Colonic mucosa (tissue), 4 donors: ENCODE measurements around the gene ST6GALNAC5. TPM values are rescaled to one million over a fixed set of nuclear protein-coding genes. Genes with fewer than 3 reads are reported as not detected.

ENCODE experiments used
- DNase-seq: peaks from one replicate; pipeline ENCODE4 v3.0.0-alpha.2; 2020
- H3K27ac ChIP-seq: fragments of 200-600 bp; one replicate; pipeline ENCODE4 v1.8.0; 2021
- H3K27me3 ChIP-seq: fragments of 200-600 bp; one replicate; pipeline ENCODE4 v1.8.0; 2021
- H3K36me3 ChIP-seq: fragments of 200-600 bp; one replicate; pipeline ENCODE4 v1.8.0; 2021
- H3K4me1 ChIP-seq: fragments of 200-600 bp; one replicate; pipeline ENCODE4 v1.8.0; 2021; ENCODE audit warnings: mild to moderate bottlenecking
- H3K4me3 ChIP-seq: fragments of 200-600 bp; one replicate; pipeline ENCODE4 v1.8.0; 2021
- H3K9ac ChIP-seq, 2 donors: one replicate each; pipeline ENCODE4 v1.7.0; 2013; ENCODE audit warnings: control low read depth in 2 of 2, low read depth in 2 of 2, low read length in 2 of 2
- H3K9me3 ChIP-seq: fragments of 200-600 bp; one replicate; pipeline ENCODE4 v1.8.0; 2021
- intact Hi-C: fragments of 100-400 bp; cut with DNase I; formaldehyde crosslinking; loops from one replicate; pipeline ENCODE4 v1.14.1; 2022
- total RNA-seq, 2 donors: library from RNA; stranded (reverse); fragmentation: NEBNext Ultra II Directional in 1 of 2; extraction: Animal tissue kit (Norgen Biotek cat#: 25700) in 1 of 2; gene quantifications; one replicate each; pipeline ENCODE4 v1.2.1, GENCODE V29; 2021
- TF ChIP-seq, protein P1 (sequence below): fragments of 200-600 bp; IDR thresholded peaks from one replicate; pipeline ENCODE4 v1.8.0; 2022; ENCODE audit warnings: antibody characterized with exemption, mild to moderate bottlenecking
- donor health status: healthy.
- donor health status: DM: no; HTN: no; CAD: no.
- donor health status: DM: no; HTN: no; CAD: no.

Gene ST6GALNAC5
- total RNA-seq, 2 donors from 2014 or later: 2.1 to 2.2 TPM

DNA sequence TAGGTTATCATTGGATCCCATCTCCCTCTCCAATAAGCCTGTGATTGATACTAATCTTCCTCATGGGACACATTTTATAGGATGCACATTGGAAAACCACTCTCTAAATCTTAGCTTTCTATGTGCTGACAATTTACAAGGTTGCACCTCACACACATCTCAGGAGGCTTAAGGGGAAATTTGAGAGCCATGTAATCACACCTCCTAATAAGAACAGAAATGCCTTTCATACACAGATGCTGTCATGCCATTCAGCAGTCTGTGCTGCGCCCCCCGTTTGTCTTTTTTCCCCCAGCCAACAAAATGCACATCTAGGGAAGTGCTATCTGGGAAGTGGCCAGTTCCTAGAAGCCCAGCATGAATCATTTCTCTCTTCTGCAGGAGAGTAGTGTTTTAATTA, 154.5 kb downstream of the ST6GALNAC5 start:
- no peak for DNase-seq
- H3K4me3 ChIP-seq: no peak overlapping the region
- H3K27me3 ChIP-seq: no peaks in the 10 kb centered on the region
- intact Hi-C loops: no loop called here
- H3K9ac ChIP-seq: no peak overlapping the region
- no peaks in the 10 kb centered on the region for H3K9me3 ChIP-seq
- TF ChIP-seq, protein P1, sequence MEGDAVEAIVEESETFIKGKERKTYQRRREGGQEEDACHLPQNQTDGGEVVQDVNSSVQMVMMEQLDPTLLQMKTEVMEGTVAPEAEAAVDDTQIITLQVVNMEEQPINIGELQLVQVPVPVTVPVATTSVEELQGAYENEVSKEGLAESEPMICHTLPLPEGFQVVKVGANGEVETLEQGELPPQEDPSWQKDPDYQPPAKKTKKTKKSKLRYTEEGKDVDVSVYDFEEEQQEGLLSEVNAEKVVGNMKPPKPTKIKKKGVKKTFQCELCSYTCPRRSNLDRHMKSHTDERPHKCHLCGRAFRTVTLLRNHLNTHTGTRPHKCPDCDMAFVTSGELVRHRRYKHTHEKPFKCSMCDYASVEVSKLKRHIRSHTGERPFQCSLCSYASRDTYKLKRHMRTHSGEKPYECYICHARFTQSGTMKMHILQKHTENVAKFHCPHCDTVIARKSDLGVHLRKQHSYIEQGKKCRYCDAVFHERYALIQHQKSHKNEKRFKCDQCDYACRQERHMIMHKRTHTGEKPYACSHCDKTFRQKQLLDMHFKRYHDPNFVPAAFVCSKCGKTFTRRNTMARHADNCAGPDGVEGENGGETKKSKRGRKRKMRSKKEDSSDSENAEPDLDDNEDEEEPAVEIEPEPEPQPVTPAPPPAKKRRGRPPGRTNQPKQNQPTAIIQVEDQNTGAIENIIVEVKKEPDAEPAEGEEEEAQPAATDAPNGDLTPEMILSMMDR: no peak
- no peak overlapping the region for H3K27ac ChIP-seq
- H3K4me1 ChIP-seq: no peaks in the 10 kb centered on the region
- no peaks in the 10 kb centered on the region for H3K36me3 ChIP-seq

DNA sequence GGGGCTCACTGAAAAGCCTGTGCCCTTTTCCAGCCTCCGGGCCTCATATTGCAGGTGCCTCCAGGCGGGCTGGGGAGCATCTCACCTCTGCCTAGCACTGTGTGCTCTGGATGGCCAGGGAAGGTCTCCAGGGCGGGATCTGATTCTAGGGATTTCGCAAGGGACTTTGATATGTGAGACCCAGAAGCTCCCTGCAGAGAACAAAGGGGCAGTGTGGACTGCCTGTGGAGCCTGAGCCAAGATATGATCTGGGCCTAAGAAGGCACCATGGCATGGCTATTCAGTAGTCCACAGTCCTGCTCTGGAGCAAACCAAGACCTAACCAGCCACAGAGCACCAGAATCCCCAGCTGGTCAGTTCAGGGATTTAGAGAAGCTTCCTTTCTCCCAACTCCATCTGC, 157.2 kb downstream of the ST6GALNAC5 start:
- Histone ChIP-seq H3K4me1 (no peaks in the 10 kb centered on the region), H3K36me3 (no peaks in the 10 kb centered on the region), H3K9me3 (no peaks in the 10 kb centered on the region), H3K4me3 (no peak overlapping the region), H3K9ac (no peak overlapping the region), H3K27me3 (no peaks in the 10 kb centered on the region), H3K27ac (no peak overlapping the region)
- DNase-seq: no peak
- intact Hi-C loops: no loop called here
- TF ChIP-seq, protein P1: no peak

DNA sequence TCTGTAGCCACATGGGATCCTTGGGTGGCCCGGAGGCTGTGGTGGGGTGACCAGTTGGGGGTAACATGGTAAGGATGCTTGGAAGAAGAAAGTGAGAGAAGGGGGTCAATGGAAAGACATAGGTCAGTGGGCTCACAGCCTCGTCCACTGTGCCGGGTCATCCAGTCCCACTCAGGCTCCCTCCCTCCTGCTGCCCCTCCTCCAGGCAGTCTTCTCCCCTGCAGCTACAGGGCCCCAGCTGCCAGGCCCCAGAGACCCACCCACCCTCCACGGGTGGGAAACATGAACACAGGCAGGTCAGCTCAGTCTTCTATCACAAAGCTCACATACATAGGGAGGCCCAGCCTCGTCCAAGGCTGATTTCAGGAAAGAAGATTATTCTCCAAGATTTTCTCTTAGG, 158.3 kb downstream of the ST6GALNAC5 start:
- no peak overlapping the region for H3K4me3 ChIP-seq
- H3K9ac ChIP-seq: no peak overlapping the region
- no peaks in the 10 kb centered on the region for H3K36me3 ChIP-seq
- H3K4me1 ChIP-seq: no peaks in the 10 kb centered on the region
- intact Hi-C loops: no loop called here
- DNase-seq: no peak
- TF ChIP-seq, protein P1: no peak
- H3K27me3 ChIP-seq: no peaks in the 10 kb centered on the region
- no peak overlapping the region for H3K27ac ChIP-seq
- H3K9me3 ChIP-seq: no peaks in the 10 kb centered on the region

DNA sequence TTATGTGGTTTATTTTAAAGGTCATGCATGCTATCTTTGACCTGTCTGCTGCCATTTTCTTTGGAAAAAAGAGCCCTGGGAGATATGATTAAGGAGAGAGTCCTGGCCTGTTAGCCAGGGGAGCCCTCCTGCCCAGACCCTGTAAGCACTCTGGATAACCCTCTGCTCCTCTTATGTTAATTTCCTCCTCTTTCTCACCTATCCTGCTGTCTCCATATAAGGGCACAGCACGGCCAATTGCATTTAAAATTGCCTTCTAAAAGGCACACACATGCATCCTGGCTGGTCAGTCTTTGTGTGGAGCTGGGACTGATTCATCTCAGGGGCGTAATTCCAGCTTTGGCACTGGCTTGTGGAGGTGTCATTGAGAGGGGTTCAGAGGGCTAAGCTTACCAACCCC, 158.9 kb downstream of the ST6GALNAC5 start:
- Histone ChIP-seq H3K4me3 (no peak overlapping the region), H3K36me3 (no peaks in the 10 kb centered on the region), H3K27me3 (no peaks in the 10 kb centered on the region), H3K4me1 (no peaks in the 10 kb centered on the region), H3K27ac (no peak overlapping the region), H3K9me3 (no peaks in the 10 kb centered on the region), H3K9ac (no peak overlapping the region)
- TF ChIP-seq, protein P1: no peak
- DNase-seq: no peak
- intact Hi-C loops: no loop called here

DNA sequence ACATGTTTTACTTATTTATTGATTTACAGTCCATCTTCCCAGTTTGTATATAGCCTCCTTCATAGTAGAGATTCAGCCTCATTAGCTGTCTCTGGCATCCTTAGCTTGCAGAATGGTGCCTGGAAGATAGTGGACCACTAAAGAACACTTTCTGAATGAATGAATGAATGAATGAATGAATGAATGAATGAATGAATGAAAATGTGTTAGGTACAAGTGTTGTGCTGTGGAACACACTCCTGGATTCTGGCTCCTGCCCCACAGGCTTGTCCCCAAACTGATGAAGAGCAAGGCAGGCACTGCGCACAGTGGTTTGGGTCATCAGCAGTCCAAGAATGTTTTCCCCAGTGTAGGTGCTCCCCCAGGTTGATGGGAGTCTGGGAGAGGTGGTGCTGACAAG, 159.4 kb downstream of the ST6GALNAC5 start:
- TF ChIP-seq, protein P1: no peak
- Histone ChIP-seq H3K4me1 (no peaks in the 10 kb centered on the region), H3K27ac (no peak overlapping the region), H3K27me3 (no peaks in the 10 kb centered on the region), H3K4me3 (no peak overlapping the region), H3K36me3 (no peaks in the 10 kb centered on the region), H3K9me3 (no peaks in the 10 kb centered on the region), H3K9ac (no peak overlapping the region)
- intact Hi-C loops: no loop called here
- no peak for DNase-seq

DNA sequence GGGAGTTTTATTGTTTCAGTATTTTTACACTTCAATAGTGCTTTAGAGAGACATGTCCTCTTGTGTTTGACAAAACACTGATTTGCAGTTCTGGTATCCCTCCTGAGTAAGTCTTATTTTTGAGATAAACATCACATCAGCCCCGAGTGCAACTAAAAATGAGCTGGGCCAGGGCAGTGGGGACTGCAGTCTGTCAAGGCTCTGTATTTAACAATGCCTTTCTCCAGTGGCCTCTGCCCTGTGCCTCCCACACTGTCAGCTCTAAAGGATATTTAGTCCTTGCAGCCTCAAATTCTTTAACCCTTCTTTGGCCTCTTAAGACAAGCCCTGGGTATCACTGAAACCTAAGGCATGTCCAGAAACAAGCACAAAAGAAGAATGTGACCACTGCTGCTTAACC, 160.6 kb downstream of the ST6GALNAC5 start:
- Histone ChIP-seq H3K4me3 (no peak overlapping the region), H3K9me3 (no peaks in the 10 kb centered on the region), H3K4me1 (no peaks in the 10 kb centered on the region), H3K9ac (no peak overlapping the region), H3K27me3 (no peaks in the 10 kb centered on the region), H3K36me3 (no peaks in the 10 kb centered on the region), H3K27ac (no peak overlapping the region)
- TF ChIP-seq, protein P1: no peak
- intact Hi-C loops: no loop called here
- no peak for DNase-seq
